ENCODE measurements around the gene PLAC9. TPM values are rescaled to one million over a fixed set of nuclear protein-coding genes. Genes with fewer than 3 reads are reported as not detected.

Gene PLAC9
- total RNA-seq, 2 donors from 2014 or later, result 42.7 to 123 TPM

GRCh38 chr10:80166581-80167470 lies 34.3 kb downstream of the PLAC9 start:
- peak overlapping the region; percentile 68 to 74 for H3K27ac ChIP-seq
- no peaks in the 10 kb centered on the region for H3K27me3 ChIP-seq (replicated peaks; ENCODE audit: insufficient read depth)
- H3K36me3 ChIP-seq, result peaks cover 28% of the 10 kb centered on the region
- H3K9me3 ChIP-seq, result no peaks in the 10 kb centered on the region
- ATAC-seq (ENCODE audit: insufficient number of reproducible peaks, low FRiP score, low read depth), result no peak
- H3K4me3 ChIP-seq, result no peak overlapping the region
- no peak for TF ChIP-seq CTCF (IDR thresholded peaks at IDR 0.05)
- DNase-seq (ENCODE audit: low spot score), result no peak
- peaks cover 31 to 82% of the 10 kb centered on the region in 2 donors for H3K4me1 ChIP-seq (ENCODE audit: control insufficient read depth in 1 of 2, low read depth in 2 of 2)

- H3K36me3 ChIP-seq, result peaks cover 23% of the 10 kb centered on the region
- H3K27me3 ChIP-seq (replicated peaks; ENCODE audit: insufficient read depth), result no peaks in the 10 kb centered on the region
- TF ChIP-seq CTCF (IDR thresholded peaks at IDR 0.05), result no peak
- no peak for DNase-seq (ENCODE audit: low spot score)
- no peaks in the 10 kb centered on the region for H3K9me3 ChIP-seq
- peaks cover 31 to 74% of the 10 kb centered on the region in 2 donors for H3K4me1 ChIP-seq (ENCODE audit: control insufficient read depth in 1 of 2, low read depth in 2 of 2)
- no peak overlapping the region for H3K4me3 ChIP-seq
- no peak for ATAC-seq (ENCODE audit: insufficient number of reproducible peaks, low FRiP score, low read depth)
- peak overlapping the region; percentile 68 to 74 for H3K27ac ChIP-seq
Observed at GRCh38 chr10:80167471-80168161, 35.1 kb downstream of the PLAC9 start.

DNA sequence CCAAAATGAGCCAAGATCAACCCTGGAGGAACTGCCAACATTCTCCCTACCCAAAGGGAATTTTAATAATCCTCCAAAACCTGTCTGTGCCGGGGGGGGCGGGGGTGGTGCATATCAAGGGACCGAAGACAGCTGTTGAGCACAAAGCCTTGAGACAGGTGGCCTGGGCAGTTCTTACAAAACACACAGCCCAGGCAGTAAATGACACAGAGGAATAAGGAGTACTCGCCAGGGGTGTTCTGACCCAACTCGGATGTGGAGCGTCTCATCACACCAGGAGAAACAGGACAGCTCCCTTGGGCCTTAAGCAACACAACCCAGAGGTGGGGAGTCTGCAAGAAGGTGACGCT lies 35.6 kb downstream of the PLAC9 start:
- Histone ChIP-seq H3K9me3 (no peaks in the 10 kb centered on the region), H3K27ac (peak overlapping the region; percentile 48 to 68), H3K36me3 (peaks cover 19% of the 10 kb centered on the region), H3K27me3 (replicated peaks; ENCODE audit: insufficient read depth) (no peaks in the 10 kb centered on the region), H3K4me3 (no peak overlapping the region), H3K4me1 (ENCODE audit: control insufficient read depth in 1 of 2, low read depth in 2 of 2) (peaks cover 31 to 74% of the 10 kb centered on the region in 2 donors)
- no peak for ATAC-seq (ENCODE audit: insufficient number of reproducible peaks, low FRiP score, low read depth)
- no peak for TF ChIP-seq CTCF (IDR thresholded peaks at IDR 0.05)
- DNase-seq (ENCODE audit: low spot score), result no peak

DNA sequence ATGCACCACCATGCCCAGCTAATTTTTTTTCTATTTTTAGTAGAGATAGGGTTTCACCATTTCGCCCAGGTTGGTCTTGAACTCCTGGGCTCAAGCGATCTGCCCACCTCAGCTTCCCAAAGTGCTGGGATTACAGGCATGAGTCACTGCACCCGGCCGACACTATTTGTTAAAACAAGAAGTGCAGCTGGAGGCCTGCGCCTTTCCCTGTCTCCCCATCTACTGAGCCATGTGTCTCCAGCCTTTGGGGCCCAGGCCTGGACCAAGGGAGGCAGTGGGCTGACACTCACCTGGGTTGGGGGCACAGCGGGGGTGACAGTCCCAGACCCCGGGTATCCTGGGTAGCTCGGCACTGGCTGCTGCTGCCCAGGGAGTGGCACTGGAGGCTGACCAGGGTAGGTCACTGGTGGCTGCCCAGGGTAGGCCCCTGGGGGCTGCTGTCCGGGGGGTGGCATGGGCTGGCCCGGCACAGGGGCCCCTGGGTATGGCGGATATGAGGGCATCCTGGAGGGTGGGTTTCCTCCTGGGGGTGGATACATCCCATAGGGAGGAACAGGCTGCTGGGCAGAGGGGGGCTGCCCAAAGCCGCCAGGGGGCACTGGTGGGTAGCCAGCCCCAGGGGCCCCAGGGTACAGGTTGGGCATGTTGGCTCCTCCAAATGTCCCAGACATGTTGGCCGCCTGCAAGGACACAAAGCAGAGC lies 36.3 kb downstream of the PLAC9 start:
- H3K36me3 ChIP-seq, result peaks cover 16% of the 10 kb centered on the region
- no peak for TF ChIP-seq CTCF (IDR thresholded peaks at IDR 0.05)

GRCh38 chr10:80170026-80170425 lies 37.5 kb downstream of the PLAC9 start:
- no peak for DNase-seq (ENCODE audit: low spot score)
- H3K4me1 ChIP-seq (ENCODE audit: control insufficient read depth in 1 of 2, low read depth in 2 of 2), result peaks cover 27 to 66% of the 10 kb centered on the region in 2 donors
- H3K27me3 ChIP-seq (replicated peaks; ENCODE audit: insufficient read depth), result no peaks in the 10 kb centered on the region
- ATAC-seq (ENCODE audit: insufficient number of reproducible peaks, low FRiP score, low read depth), result no peak
- H3K9me3 ChIP-seq, result no peaks in the 10 kb centered on the region
- no peak overlapping the region for H3K27ac ChIP-seq
- peaks cover 11% of the 10 kb centered on the region for H3K36me3 ChIP-seq
- H3K4me3 ChIP-seq, result no peak overlapping the region
- no peak for TF ChIP-seq CTCF (IDR thresholded peaks at IDR 0.05)

More for the DNA sequence above, 36.3 kb downstream of the PLAC9 start:
- H3K27ac ChIP-seq, result peak overlapping the region; percentile 48 to 68
- no peak for ATAC-seq (ENCODE audit: insufficient number of reproducible peaks, low FRiP score, low read depth)
- no peaks in the 10 kb centered on the region for H3K9me3 ChIP-seq
- no peak overlapping the region for H3K4me3 ChIP-seq
- DNase-seq (ENCODE audit: low spot score), result no peak
- H3K4me1 ChIP-seq (ENCODE audit: control insufficient read depth in 1 of 2, low read depth in 2 of 2), result peaks cover 31 to 74% of the 10 kb centered on the region in 2 donors
- H3K27me3 ChIP-seq (replicated peaks; ENCODE audit: insufficient read depth), result no peaks in the 10 kb centered on the region

Data from thoracic aorta (tissue), 2 donors.